ENCODE measurements around the gene DENR. TPM values are rescaled to one million over a fixed set of nuclear protein-coding genes. Genes with fewer than 3 reads are reported as not detected.

DENR gene, protein sequence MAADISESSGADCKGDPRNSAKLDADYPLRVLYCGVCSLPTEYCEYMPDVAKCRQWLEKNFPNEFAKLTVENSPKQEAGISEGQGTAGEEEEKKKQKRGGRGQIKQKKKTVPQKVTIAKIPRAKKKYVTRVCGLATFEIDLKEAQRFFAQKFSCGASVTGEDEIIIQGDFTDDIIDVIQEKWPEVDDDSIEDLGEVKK
- total RNA-seq (2016; rRNA removed; fragmentation: Illumina TruSeq; extraction: Trizol) (59.1 and 78.9 TPM in 2 replicates), polyA plus RNA-seq (2011; rRNA removed) (23.8 and 30.0 TPM in 2 replicates), polyA minus RNA-seq (2011; rRNA and poly(A)+ RNA removed; ENCODE audit: low replicate concordance) (11.0 and 13.1 TPM in 2 replicates), Bru-seq, nascent RNA (percentile 88 among the genes with signal in this experiment), BruChase-seq, experiment 1, labeled RNA remaining after a 6-hour chase (percentile 92 among the genes with signal in this experiment), BruChase-seq, experiment 2, labeled RNA remaining after a 2-hour chase (percentile 89 among the genes with signal in this experiment)
- 21.7 and 21.9 TPM in 2 replicates for total RNA-seq (2016; cell fraction: cytosol; rRNA removed; fragmentation: Illumina TruSeq; extraction: Trizol; ENCODE audit: low read depth)
- 60.4 and 77.7 TPM in 2 replicates for total RNA-seq (2016; cell fraction: insoluble cytoplasmic fraction; rRNA removed; fragmentation: Illumina TruSeq; extraction: Trizol)
- 70.7 and 70.9 TPM in 2 replicates for total RNA-seq (2016; cell fraction: membrane; rRNA removed; fragmentation: Illumina TruSeq; extraction: Trizol)
- 25.9 and 30.2 TPM in 2 replicates for total RNA-seq (2016; cell fraction: nucleus; rRNA removed; fragmentation: Illumina TruSeq; extraction: Trizol)
- polyA plus RNA-seq (2011; cell fraction: cytosol; rRNA removed) = 14.5 and 20.1 TPM in 2 replicates
- 6.9 and 11.4 TPM in 2 replicates for polyA plus RNA-seq (2011; cell fraction: nucleus; rRNA removed)
- polyA plus RNA-seq (2012) = 28.0 and 41.3 TPM in 2 replicates
- 25.3 and 34.4 TPM in 2 replicates for polyA plus RNA-seq (2016; cell fraction: cytosol; fragmentation: Illumina TruSeq; extraction: Trizol; ENCODE audit: low read depth)
- polyA plus RNA-seq (2016; cell fraction: insoluble cytoplasmic fraction; fragmentation: Illumina TruSeq; extraction: Trizol; ENCODE audit: low read depth) = 102 and 104 TPM in 2 replicates
- 69.0 and 73.4 TPM in 2 replicates for polyA plus RNA-seq (2016; cell fraction: membrane; fragmentation: Illumina TruSeq; extraction: Trizol; ENCODE audit: low read depth)
- polyA plus RNA-seq (2016; cell fraction: nucleus; fragmentation: Illumina TruSeq; extraction: Trizol; ENCODE audit: insufficient read depth, low read depth) = 52.9 and 57.8 TPM in 2 replicates
- polyA minus RNA-seq (2011; cell fraction: cytosol; rRNA and poly(A)+ RNA removed) = 12.1 and 13.5 TPM in 2 replicates
- 28.7 and 32.8 TPM in 2 replicates for polyA minus RNA-seq (2011; cell fraction: nucleus; rRNA and poly(A)+ RNA removed)
- long read RNA-seq, experiment 1, partial matches to known transcripts = 0 of 13 reads
- long read RNA-seq, experiment 1, other reads (novel, unspliced or antisense) = 13 of 13 reads
- long read RNA-seq, experiment 2, partial matches to known transcripts = 114 of 147 reads
- long read RNA-seq, experiment 2, other reads (novel, unspliced or antisense) = 33 of 147 reads

DNA sequence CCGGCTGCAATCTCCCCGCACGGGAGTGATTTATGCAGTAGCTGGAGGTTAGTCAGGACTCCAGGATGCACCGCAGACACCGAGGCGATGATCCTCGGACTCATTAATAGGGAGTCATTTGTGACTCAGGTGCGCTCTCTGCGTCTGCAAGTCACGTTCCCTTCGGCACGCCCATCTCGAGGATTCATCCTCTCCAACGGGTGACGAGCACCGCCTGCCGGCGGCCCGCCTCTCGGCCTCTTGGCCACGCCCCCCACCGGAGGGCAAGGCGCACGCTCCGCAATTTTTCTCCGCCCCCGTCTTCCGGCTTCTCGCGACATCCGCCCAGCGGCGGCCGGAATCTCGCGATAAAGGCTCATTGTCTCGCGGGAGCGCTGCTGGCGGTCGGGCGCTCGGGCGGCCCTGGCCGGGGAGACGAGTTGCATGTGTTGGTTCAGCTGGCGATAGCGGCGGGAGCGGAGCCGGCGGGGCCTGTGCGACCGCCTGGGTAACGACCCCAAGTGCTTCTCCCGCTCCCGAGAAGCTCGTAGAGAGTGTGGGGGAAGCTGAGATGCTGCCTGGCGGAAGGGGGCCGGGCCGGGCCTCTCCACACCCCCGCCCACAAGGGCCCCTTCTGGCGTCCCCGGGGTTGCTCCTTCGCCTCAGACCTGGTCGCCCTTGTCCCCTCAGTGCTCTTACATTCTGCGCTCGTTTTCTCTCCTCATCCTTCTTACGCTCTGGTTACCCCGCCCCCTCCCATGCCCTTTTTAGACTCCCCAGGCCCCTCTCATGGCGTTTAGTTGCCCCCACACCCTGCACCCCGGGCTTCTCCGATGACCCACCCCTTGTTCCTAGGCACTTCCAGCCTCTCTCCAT, at the start of gene DENR:
TSS of gene DENR (plus strand) at position 361 of the 855 bp plus-strand sequence. CDS start 878 bp downstream, outside the sequence.
- H3K9me3 ChIP-seq (ENCODE audit: low read length) = no peaks in the 10 kb centered on the region
- H3K36me3 ChIP-seq (replicated peaks in 1 of 2; ENCODE audit: control insufficient read depth in 1 of 2, insufficient read depth in 2 of 2, low read length in 2 of 2) = peaks cover 0 to 28% of the 10 kb centered on the region in 2 experiments; a peak in 3 of 5 replicates
- no peaks in the 10 kb centered on the region; a peak in 1 of 5 replicates for H3K27me3 ChIP-seq (ENCODE audit: control insufficient read depth in 1 of 2, insufficient read depth in 2 of 2, low read length in 2 of 2)
- peak within 1 kb of the TSS; percentile 67 to 89 (median 86) for H3K4me3 ChIP-seq (replicated peaks in 1 of 3; ENCODE audit: insufficient read depth in 1 of 3, low read depth in 2 of 3, low read length in 3 of 3)
- H4K20me1 ChIP-seq (ENCODE audit: insufficient read depth, low read length) = no peaks in the 10 kb centered on the region
- ChIA-PET CTCF (ENCODE audit: low intra/inter-chr PET ratio, low total read pairs) (interaction anchor here (3.0 kb wide), 1 partner anchor 115 kb away, joined by 43 read pairs; no protein-coding TSS in a partner anchor), POLR2A (interaction anchor here (0.6 to 1.3 kb wide), 5 partner anchors 17 to 226 kb away, joined by 3 to 5 read pairs (median 3); partner anchors contain the start of genes KNTC1 and RSRC2)
- in situ Hi-C loops (cut with HindIII; ENCODE audit: extremely low pct_ligation_motif_present, low pct_unique_long_range_greater_than_20kb) (loop anchor here (5.0 kb wide), 1 partner anchor 115 kb away; no protein-coding TSS in a partner anchor), intact Hi-C loops (cut with micrococcal nuclease; ENCODE audit: unreplicated experiment) (loop anchor here (1.0 to 10.0 kb wide), 3 partner anchors 74 to 228 kb away; partner anchors contain the start of genes KNTC1 and RSRC2)
- H3K27ac ChIP-seq (ENCODE audit: extremely low read length, insufficient read depth, low read length) = peak within 1 kb of the TSS; percentile 65
- peaks cover 29% of the 10 kb centered on the region for H3K79me2 ChIP-seq (ENCODE audit: insufficient read depth, low read length)
- BruUV-seq (replicated peaks) = no TSS peak
- FAIRE-seq (peak; percentile 90), DNase-seq (ENCODE audit: low spot score) (peak; percentile 93), ATAC-seq (peak; percentile 92)
- peak within 1 kb of the TSS; percentile 70 for H2AFZ ChIP-seq (ENCODE audit: low read length)
- peak within 1 kb of the TSS; percentile 94 for H3K9ac ChIP-seq (ENCODE audit: insufficient read depth, low read depth, low read length)
- H3K4me2 ChIP-seq (ENCODE audit: low read depth, low read length) = peak within 1 kb of the TSS; percentile 85
- 2% methylated on average over 15 of the region's 73 CpGs for WGBS (ENCODE audit: low lambda C conversion rate)
- peaks cover 44% of the 10 kb centered on the region for H3K4me1 ChIP-seq (ENCODE audit: insufficient read depth, low read length)
- TF ChIP-seq HDAC6 (IDR thresholded peaks at IDR 0.05; ENCODE audit: low read depth, low read length) (no peak), TCF7 (IDR thresholded peaks at IDR 0.05; ENCODE audit: low read depth) (no peak), RBM39 (IDR thresholded peaks at IDR 0.05; ENCODE audit: low read depth, low read length, poor library complexity, severe bottlenecking) (peak; percentile 94), ZNF121 (CRISPR knock-in tag; IDR thresholded peaks at IDR 0.05) (no peak), ZNF260 (CRISPR knock-in tag; IDR thresholded peaks at IDR 0.05; ENCODE audit: borderline replicate concordance, low read depth) (no peak), HNRNPLL (IDR thresholded peaks at IDR 0.05; ENCODE audit: low read depth, low read length, poor library complexity, severe bottlenecking) (peak; percentile 97), SMARCC2 (IDR thresholded peaks at IDR 0.05) (no peak), GABPA (IDR thresholded peaks at IDR 0.05; ENCODE audit: low read depth, low read length) (peak; percentile 42), GABPA (CRISPR knock-in tag; IDR thresholded peaks at IDR 0.05; ENCODE audit: low read depth) (peak; percentile 85), KDM3A (CRISPR knock-in tag; IDR thresholded peaks at IDR 0.05; ENCODE audit: low read depth) (peak; percentile 93; the same call in 1 of the 2 replicates), ZNF10 (CRISPR knock-in tag; IDR thresholded peaks at IDR 0.05; ENCODE audit: borderline replicate concordance, low read depth) (no peak), PCBP2 (optimal IDR thresholded peaks at IDR 0.05; ENCODE audit: low read depth, low read length, poor library complexity, severe bottlenecking) (no peak), U2AF2 (IDR thresholded peaks at IDR 0.05; ENCODE audit: low read depth, low read length) (no peak), ZNF512 (CRISPR knock-in tag; IDR thresholded peaks at IDR 0.05) (peak; percentile 97), CENPT (CRISPR knock-in tag; IDR thresholded peaks at IDR 0.05; ENCODE audit: low read depth) (no peak), STAG1 (CRISPR knock-in tag; IDR thresholded peaks at IDR 0.05) (peak; percentile 100)
